HEK293 (cell line): ENCODE data around the gene SRRM5.

Experiments used
- CTCF ChIA-PET: fragments of 350-600 bp; formaldehyde crosslinking; extraction: SDS; loops from one replicate; lab custom pipeline; 2021; ENCODE audit warnings: antibody characterized with exemption; lab: Yijun Ruan, JAX
- POLR2A ChIA-PET: fragments of 300-600 bp; formaldehyde crosslinking; extraction: SDS; loops from one replicate; lab custom pipeline; 2020; ENCODE audit warnings: antibody characterized with exemption, inconsistent platforms; lab: Yijun Ruan, JAX
- H3K27ac ChIP-seq: fragments of 200-500 bp; sonication (Bioruptor generic); 2 replicates; pipeline ENCODE4 v1.5.1; 2014; ENCODE audit warnings: low read depth, low read length, control low read depth, inconsistent platforms; ENCODE audit errors: extremely low read depth
- H3K36me3 ChIP-seq, 2 experiments: fragments of 200-500 bp in 1 of 2; sonication (Bioruptor generic) in 1 of 2; 1 replicate in 1 of 2; 2 replicates in 1 of 2; pipeline ENCODE4 v1.5.1; 2014 to 2017; ENCODE audit warnings: inconsistent platforms in 2 of 2, low read length in 2 of 2; ENCODE audit not compliant: control insufficient read depth in 2 of 2, insufficient read depth in 1 of 2
- H3K4me1 ChIP-seq: fragments of 200-500 bp; sonication (Bioruptor generic); 2 replicates; pipeline ENCODE4 v1.5.1; 2014; ENCODE audit warnings: mild to moderate bottlenecking, low read length, inconsistent platforms; ENCODE audit not compliant: control insufficient read depth, insufficient read depth
- H3K4me3 ChIP-seq: 2 replicates; pipeline ENCODE4 v1.5.1; 2011; ENCODE audit warnings: low read depth, mild to moderate bottlenecking, control low read depth, low read length, moderate library complexity
- H3K9me3 ChIP-seq: fragments of 200-500 bp; sonication (Bioruptor generic); 2 replicates; pipeline ENCODE4 v1.5.1; 2014; ENCODE audit warnings: low read depth, low read length, inconsistent platforms; ENCODE audit not compliant: control insufficient read depth, insufficient read depth
- ATF2 ChIP-seq: fragments of 450-650 bp; formaldehyde crosslinking; IDR thresholded peaks from 2 replicates; pipeline ENCODE4 v1.5.1; 2016; ENCODE audit warnings: missing biosample characterization, missing genetic modification characterization, low read depth
- CTCF ChIP-seq: fragments of 450-650 bp; formaldehyde crosslinking; IDR thresholded peaks from 2 replicates; pipeline ENCODE4 v1.5.1; 2016; ENCODE audit warnings: missing biosample characterization, missing genetic modification characterization
- HOXC10 ChIP-seq: sonication (generic); formaldehyde crosslinking; IDR thresholded peaks from 2 replicates; pipeline ENCODE4 v1.8.1; 2023; ENCODE audit warnings: mild to moderate bottlenecking, missing genetic modification reagents
- KLF16 ChIP-seq: fragments of 450-650 bp; formaldehyde crosslinking; IDR thresholded peaks from 2 replicates; pipeline ENCODE4 v1.5.1; 2017; ENCODE audit warnings: missing biosample characterization, missing genetic modification characterization
- KLF7 ChIP-seq: fragments of 450-650 bp; formaldehyde crosslinking; IDR thresholded peaks from 2 replicates; pipeline ENCODE4 v1.5.1; 2016; ENCODE audit warnings: missing biosample characterization, missing genetic modification characterization, borderline replicate concordance
- PRDM10 ChIP-seq: fragments of 450-650 bp; formaldehyde crosslinking; IDR thresholded peaks from 2 replicates; pipeline ENCODE4 v1.5.1; 2016; ENCODE audit warnings: missing biosample characterization, missing genetic modification characterization
- RBAK ChIP-seq: fragments of 450-650 bp; formaldehyde crosslinking; IDR thresholded peaks from 2 replicates; pipeline ENCODE4 v1.5.1; 2016; ENCODE audit warnings: missing biosample characterization, missing genetic modification characterization
- REST ChIP-seq: fragments of 450-650 bp; formaldehyde crosslinking; IDR thresholded peaks from 2 replicates; pipeline ENCODE4 v1.5.1; 2016; ENCODE audit warnings: missing biosample characterization, missing genetic modification characterization
- TCF7L2 ChIP-seq: IDR thresholded peaks from 2 replicates; pipeline ENCODE4 v1.6.1; 2011; ENCODE audit warnings: low read depth, mild to moderate bottlenecking, inconsistent platforms, low read length, moderate library complexity, borderline replicate concordance
- WT1 ChIP-seq: fragments of 450-650 bp; formaldehyde crosslinking; IDR thresholded peaks from 2 replicates; pipeline ENCODE4 v1.5.1; 2016; ENCODE audit warnings: missing biosample characterization, missing genetic modification characterization
- ZNF140 ChIP-seq: fragments of 450-650 bp; formaldehyde crosslinking; IDR thresholded peaks from 2 replicates; pipeline ENCODE4 v1.5.1; 2016; ENCODE audit warnings: missing biosample characterization, missing genetic modification characterization
- ZNF16 ChIP-seq: fragments of 450-650 bp; formaldehyde crosslinking; IDR thresholded peaks from 2 replicates; pipeline ENCODE4 v1.5.1; 2016; ENCODE audit warnings: low read depth, missing biosample characterization, missing genetic modification characterization
- ZNF19 ChIP-seq: fragments of 450-650 bp; formaldehyde crosslinking; IDR thresholded peaks from 2 replicates; pipeline ENCODE4; 2016; ENCODE audit warnings: missing biosample characterization, missing genetic modification characterization, low read depth
- ZNF214 ChIP-seq: fragments of 450-650 bp; formaldehyde crosslinking; IDR thresholded peaks from 2 replicates; pipeline ENCODE4 v1.5.1; 2017; ENCODE audit warnings: missing biosample characterization, mild to moderate bottlenecking, missing genetic modification characterization, borderline replicate concordance
- ZNF341 ChIP-seq: fragments of 450-650 bp; formaldehyde crosslinking; IDR thresholded peaks from 2 replicates; pipeline ENCODE4; 2016; ENCODE audit warnings: low read depth, missing biosample characterization, missing genetic modification characterization
- ZNF544 ChIP-seq: fragments of 450-650 bp; formaldehyde crosslinking; IDR thresholded peaks from 2 replicates; pipeline ENCODE4 v1.5.0; 2017; ENCODE audit warnings: missing biosample characterization, missing genetic modification characterization
- ZNF629 ChIP-seq: fragments of 450-650 bp; formaldehyde crosslinking; IDR thresholded peaks from 2 replicates; pipeline ENCODE4 v1.5.1; 2017; ENCODE audit warnings: missing biosample characterization, missing genetic modification characterization
- ZNF704 ChIP-seq: fragments of 450-650 bp; formaldehyde crosslinking; IDR thresholded peaks from 2 replicates; pipeline ENCODE4 v1.5.1; 2016; ENCODE audit warnings: missing biosample characterization, missing genetic modification characterization
- ZNF76 ChIP-seq: fragments of 450-650 bp; formaldehyde crosslinking; IDR thresholded peaks from 2 replicates; pipeline ENCODE4; 2016; ENCODE audit warnings: low read depth, missing biosample characterization, missing genetic modification characterization, borderline replicate concordance
- ZNF792 ChIP-seq: fragments of 450-650 bp; formaldehyde crosslinking; IDR thresholded peaks from 2 replicates; pipeline ENCODE4 v1.5.1; 2016; ENCODE audit warnings: missing biosample characterization, missing genetic modification characterization
- ZSCAN5A ChIP-seq: fragments of 450-650 bp; formaldehyde crosslinking; IDR thresholded peaks from 2 replicates; pipeline ENCODE4 v1.5.1; 2016; ENCODE audit warnings: missing biosample characterization, missing genetic modification characterization

Gene SRRM5

GRCh38 chr19:43595605-43595998 lies 16.3 kb upstream of the SRRM5 start (continued):
- TF ChIP-seq KLF7 (no peak; the same call in 1 of the 2 replicates), KLF16 (peak; percentile 71), REST (tag by site-specific recombination) (peak; percentile 20; the same call in 1 of the 2 replicates), ZNF792 (tag by site-specific recombination) (peak; percentile 37; the same call in 1 of the 2 replicates), WT1 (tag by site-specific recombination) (0 out of 2 replicates have a peak, but pooled peaks have one; percentile 13), ZNF341 (tag by site-specific recombination) (peak; percentile 63), RBAK (tag by site-specific recombination) (peak; percentile 26; the same call in 1 of the 2 replicates)
- TF ChIP-seq, all 188 proteins: peak for 43

GRCh38 chr19:43595999-43596841 lies 15.7 kb upstream of the SRRM5 start, which contains the start of the genes IRGQ and ZNF576:
TSS of gene IRGQ (minus strand) at chr19:43596134. CDS start at chr19:43595338, 796 bp downstream.
TSS of gene ZNF576 (plus strand) at chr19:43596595. CDS start at chr19:43597109, 514 bp downstream.
- Histone ChIP-seq H3K4me1 (peaks cover 24% of the 10 kb centered on the region), H3K27ac (peak within 1 kb of the TSS; percentile 95), H3K36me3 (peaks cover 52 to 69% of the 10 kb centered on the region in 2 experiments), H3K9me3 (no peaks in the 10 kb centered on the region), H3K4me3 (peak within 1 kb of the TSS; percentile 54)
- POLR2A ChIA-PET: interaction anchor here (0.6 to 4.1 kb wide), 40 partner anchors 9 to 616 kb away, joined by 3 to 49 read pairs (median 4); partner anchors contain the start of genes PHLDB3, PINLYP, SMG9 and XRCC1
- CTCF ChIA-PET: interaction anchor here (0.6 to 6.1 kb wide), 25 partner anchors 10 to 215 kb away, joined by 3 to 91 read pairs (median 5); partner anchors contain the start of gene XRCC1
- no peak for TF ChIP-seq ZNF544 (tag by site-specific recombination)
- no peak for TF ChIP-seq TCF7L2
- TF ChIP-seq ZNF16 (tag by site-specific recombination): no peak; the same call in 1 of the 2 replicates
- TF ChIP-seq PRDM10 (tag by site-specific recombination): peak; percentile 58
- TF ChIP-seq ZNF214 (tag by site-specific recombination): no peak
- no peak for TF ChIP-seq ZNF704
- peak; percentile 99 for TF ChIP-seq CTCF
- no peak for TF ChIP-seq HOXC10 (CRISPR knock-in tag)
- no peak for TF ChIP-seq ZNF140
- no peak for TF ChIP-seq ZNF19 (tag by site-specific recombination)
- TF ChIP-seq ZNF76 (tag by site-specific recombination): peak; percentile 91
- peak; percentile 31; the same call in 1 of the 2 replicates for TF ChIP-seq WT1 (tag by site-specific recombination)
- TF ChIP-seq ZNF341 (tag by site-specific recombination): no peak; the same call in 1 of the 2 replicates
- no peak for TF ChIP-seq ZSCAN5A
- peak; percentile 99 for TF ChIP-seq ATF2
- peak; percentile 97 for TF ChIP-seq ZNF629 (tag by site-specific recombination)
